ENCODE data around the gene DES.

DES gene

GRCh38 chr2:219437690-219438206 is 19.6 kb downstream of the DES start:
- H3K4me3 ChIP-seq (ENCODE audit: low read depth, low read length): no peak overlapping the region

- no peak overlapping the region for H3K4me3 ChIP-seq (ENCODE audit: low read depth, low read length)
Measured at GRCh38 chr2:219438453-219438852, 20.3 kb downstream of the DES start.

GRCh38 chr2:219439506-219439905 is 21.3 kb downstream of the DES start:
- no peak overlapping the region for H3K4me3 ChIP-seq (ENCODE audit: low read depth, low read length)

GRCh38 chr2:219440388-219441256 is 22.4 kb downstream of the DES start:
- H3K4me3 ChIP-seq (ENCODE audit: low read depth, low read length): no peak overlapping the region

- H3K4me3 ChIP-seq (ENCODE audit: low read depth, low read length): peak overlapping the region; percentile 51
Measured at GRCh38 chr2:219441451-219442255, 23.5 kb downstream of the DES start.

GRCh38 chr2:219442256-219443015 is 24.3 kb downstream of the DES start:
- H3K4me3 ChIP-seq (ENCODE audit: low read depth, low read length): peak overlapping the region; percentile 51

GRCh38 chr2:219443016-219443696 is 25.0 kb downstream of the DES start:
- H3K4me3 ChIP-seq (ENCODE audit: low read depth, low read length): no peak overlapping the region

GRCh38 chr2:219443697-219444023 is 25.5 kb downstream of the DES start:
- H3K4me3 ChIP-seq (ENCODE audit: low read depth, low read length): no peak overlapping the region

- H3K4me3 ChIP-seq (ENCODE audit: low read depth, low read length): no peak overlapping the region
Measured at GRCh38 chr2:219444566-219445091, 26.5 kb downstream of the DES start.

GRCh38 chr2:219445220-219445640 is 27.1 kb downstream of the DES start:
- no peak overlapping the region for H3K4me3 ChIP-seq (ENCODE audit: low read depth, low read length)

- H3K4me3 ChIP-seq (ENCODE audit: low read depth, low read length): no peak overlapping the region
Measured at GRCh38 chr2:219446101-219446504, 27.9 kb downstream of the DES start.

- no peak overlapping the region for H3K4me3 ChIP-seq (ENCODE audit: low read depth, low read length)
Measured at GRCh38 chr2:219446689-219447088, 28.5 kb downstream of the DES start.

- no peak overlapping the region for H3K4me3 ChIP-seq (ENCODE audit: low read depth, low read length)
Measured at GRCh38 chr2:219447242-219448098, 29.3 kb downstream of the DES start.

- no peak overlapping the region for H3K4me3 ChIP-seq (ENCODE audit: low read depth, low read length)
Measured at GRCh38 chr2:219448099-219448775, 30.1 kb downstream of the DES start.

GRCh38 chr2:219448776-219449341 is 30.7 kb downstream of the DES start:
- no peak overlapping the region for H3K4me3 ChIP-seq (ENCODE audit: low read depth, low read length)

- H3K4me3 ChIP-seq (ENCODE audit: low read depth, low read length): no peak overlapping the region
Measured at GRCh38 chr2:219449609-219450008, 31.4 kb downstream of the DES start.

GRCh38 chr2:219451661-219452360 is 33.6 kb downstream of the DES start:
- H3K4me3 ChIP-seq (ENCODE audit: low read depth, low read length): no peak overlapping the region
